Esophagus (tissue), 2 donors: ENCODE results near the gene MYO7B. TPM values are rescaled to one million over a fixed set of nuclear protein-coding genes. Genes with fewer than 3 reads are reported as not detected.
"Not testable (repeated sequence)": the region's sequence is repeated elsewhere in the genome, so short reads cannot be mapped to it uniquely, and the experiment has no call there.

ENCODE experiments used
- H3K27ac ChIP-seq, 2 donors: one replicate each; pipeline ENCODE4 v1.5.1; 2013; ENCODE audit warnings: low read depth in 2 of 2, mild to moderate bottlenecking in 2 of 2, inconsistent platforms in 1 of 2, low read length in 1 of 2, moderate library complexity in 1 of 2
- H3K27me3 ChIP-seq, 2 donors: one replicate each; pipeline ENCODE4 v1.6.1; 2013; ENCODE audit warnings: low read length in 2 of 2, control low read depth in 1 of 2, mild to moderate bottlenecking in 1 of 2; ENCODE audit not compliant: insufficient read depth in 2 of 2, control insufficient read depth in 1 of 2
- H3K36me3 ChIP-seq, 2 donors: one replicate each; pipeline ENCODE4 v1.6.1; 2013; ENCODE audit warnings: low read length in 1 of 2; ENCODE audit not compliant: control insufficient read depth in 2 of 2, insufficient read depth in 2 of 2
- H3K4me1 ChIP-seq, 2 donors: one replicate each; pipeline ENCODE4 v1.6.1; 2013; ENCODE audit warnings: low read length in 1 of 2; ENCODE audit not compliant: control insufficient read depth in 2 of 2, insufficient read depth in 2 of 2
- H3K4me3 ChIP-seq, 2 donors: one replicate each; pipeline ENCODE4 v1.5.1; 2013; ENCODE audit warnings: low read length in 2 of 2, mild to moderate bottlenecking in 2 of 2, low read depth in 1 of 2, moderate library complexity in 1 of 2
- H3K9me3 ChIP-seq, 2 donors: one replicate each; pipeline ENCODE4 v1.6.1; 2013; ENCODE audit warnings: mild to moderate bottlenecking in 2 of 2, low read depth in 1 of 2, low read length in 1 of 2, moderate library complexity in 1 of 2; ENCODE audit not compliant: control insufficient read depth in 2 of 2, insufficient read depth in 1 of 2
- WGBS, 2 donors: extraction: QIAGEN DNeasy Blood & Tissue Kit; methylation state at CpG; one replicate each; pipeline ENCODE4 v1.1.7; 2013; 5-methylcytosine and 5-hydroxymethylcytosine counted together
- polyA plus RNA-seq, 2 donors: library from polyadenylated mRNA; stranded (reverse); fragments of 200-250 nt; gene quantifications; one replicate each; pipeline ENCODE4 v1.2.3, GENCODE V29; 2013
- donor health status: healthy with polysubstance abuse.
- donor health status: Bipolar disorder and iron deficiency.

The MYO7B gene
- polyA plus RNA-seq, 2 donors, result 0.09 to 0.20 TPM

GRCh38 chr2:127569666-127570065, 34.2 kb downstream of the MYO7B start:
- H3K9me3 ChIP-seq, result no peaks in the 10 kb centered on the region
- no peaks in the 10 kb centered on the region for H3K36me3 ChIP-seq
- H3K4me3 ChIP-seq, result no peak overlapping the region
- H3K27ac ChIP-seq, result no peak overlapping the region
- no peaks in the 10 kb centered on the region for H3K4me1 ChIP-seq
- H3K27me3 ChIP-seq, result no peaks in the 10 kb centered on the region
- WGBS, 2 donors, result 80 to 82% methylated on average over 6 of the region's 6 CpGs

GRCh38 chr2:127570282-127571250, 35.1 kb downstream of the MYO7B start:
- no peaks in the 10 kb centered on the region for H3K4me1 ChIP-seq
- WGBS, 2 donors, result 59 to 72% methylated on average over 16 to 18 of the region's 18 CpGs
- H3K27ac ChIP-seq, result no peak overlapping the region
- no peaks in the 10 kb centered on the region for H3K36me3 ChIP-seq
- no peaks in the 10 kb centered on the region for H3K27me3 ChIP-seq
- H3K9me3 ChIP-seq, result no peaks in the 10 kb centered on the region
- no peak overlapping the region for H3K4me3 ChIP-seq

DNA sequence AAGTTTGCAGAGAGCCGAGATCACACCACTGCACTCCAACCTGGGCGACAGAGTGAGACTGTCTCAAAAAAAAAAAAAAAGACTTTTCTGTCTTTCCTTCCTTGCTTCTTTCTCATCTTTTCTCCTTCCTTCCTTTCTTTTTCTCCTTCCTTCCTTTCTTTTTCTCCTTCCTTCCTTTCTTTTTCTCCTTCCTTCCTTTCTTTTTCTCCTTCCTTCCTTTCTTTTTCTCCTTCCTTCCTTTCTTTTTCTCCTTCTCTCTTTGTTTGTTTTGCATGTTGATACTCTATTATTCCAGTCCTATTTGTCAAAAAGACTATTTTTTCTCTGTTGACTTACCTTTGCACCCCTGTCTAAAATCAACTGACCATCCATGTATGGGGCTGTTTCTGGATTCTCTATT, 36.9 kb downstream of the MYO7B start:
- H3K36me3 ChIP-seq, H3K27ac ChIP-seq: not testable (repeated sequence)
- WGBS, 2 donors, result 94% methylated on average over 2 of the region's 2 CpGs

DNA sequence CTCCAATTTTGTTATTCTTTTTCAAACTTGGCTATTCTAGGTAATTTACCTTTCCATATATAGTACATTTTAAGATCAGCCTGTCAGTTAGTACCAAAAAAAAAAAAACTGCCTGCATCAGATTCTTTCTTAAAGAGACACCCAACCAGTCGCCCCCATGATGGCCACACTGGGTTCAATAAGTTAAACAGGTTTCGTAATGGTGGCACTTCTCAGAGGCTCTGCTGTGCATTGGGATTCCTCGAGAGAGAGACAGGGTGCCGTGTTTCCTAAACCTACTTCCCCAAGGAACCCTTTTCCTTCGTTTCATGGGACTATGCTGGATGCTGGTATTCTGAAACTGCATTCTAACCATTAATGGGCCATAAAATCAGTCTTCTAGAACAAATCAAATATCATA, 37.4 kb downstream of the MYO7B start:
- 87 to 90% methylated on average over 5 of the region's 5 CpGs for whole genome bisulfite sequencing, 2 donors
- no peak overlapping the region for H3K27ac ChIP-seq
- no peaks in the 10 kb centered on the region for H3K9me3 ChIP-seq
- H3K27me3 ChIP-seq, result no peaks in the 10 kb centered on the region
- peaks cover 3 to 4% of the 10 kb centered on the region in 2 donors for H3K4me1 ChIP-seq
- H3K36me3 ChIP-seq, result no peaks in the 10 kb centered on the region
- no peak overlapping the region for H3K4me3 ChIP-seq

More for the DNA sequence above, 36.9 kb downstream of the MYO7B start:
- H3K4me3 ChIP-seq, H3K27me3 ChIP-seq, H3K4me1 ChIP-seq, H3K9me3 ChIP-seq: not testable (repeated sequence)

GRCh38 chr2:127573298-127573697, 37.8 kb downstream of the MYO7B start:
- WGBS, 2 donors, result 92 to 96% methylated on average over 6 of the region's 6 CpGs
- H3K36me3 ChIP-seq, result no peaks in the 10 kb centered on the region
- H3K4me1 ChIP-seq, result peaks cover 3 to 4% of the 10 kb centered on the region in 2 donors
- no peak overlapping the region for H3K27ac ChIP-seq
- H3K4me3 ChIP-seq, result no peak overlapping the region
- no peaks in the 10 kb centered on the region for H3K27me3 ChIP-seq
- no peaks in the 10 kb centered on the region for H3K9me3 ChIP-seq

GRCh38 chr2:127573771-127574170, 38.3 kb downstream of the MYO7B start:
- Histone ChIP-seq H3K27me3 (no peaks in the 10 kb centered on the region), H3K4me3 (no peak overlapping the region), H3K36me3 (no peaks in the 10 kb centered on the region), H3K27ac (no peak overlapping the region), H3K4me1 (peaks cover 3 to 4% of the 10 kb centered on the region in 2 donors), H3K9me3 (no peaks in the 10 kb centered on the region)
- WGBS, 2 donors, result 93 to 94% methylated on average over 17 of the region's 17 CpGs

DNA sequence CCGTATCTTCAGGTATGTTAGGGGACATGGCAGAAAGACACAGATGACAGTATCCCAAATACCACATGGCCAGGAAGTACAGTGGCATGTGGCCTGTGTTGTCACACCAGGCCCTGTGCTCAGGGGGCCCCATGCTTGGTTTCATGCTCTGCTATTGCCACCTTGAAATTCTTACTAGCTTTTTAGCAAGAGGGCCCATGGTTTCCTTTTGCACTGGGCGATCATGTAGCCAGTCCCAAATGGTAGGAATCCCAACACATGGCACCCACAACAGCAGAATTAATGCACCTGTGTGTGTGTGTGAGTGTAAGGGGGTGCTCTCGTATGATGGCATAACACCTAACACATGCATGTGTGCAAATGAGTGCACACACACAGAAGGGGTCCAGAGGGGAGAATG, 39.2 kb downstream of the MYO7B start:
- Histone ChIP-seq H3K4me1 (peaks cover 3 to 4% of the 10 kb centered on the region in 2 donors), H3K36me3 (no peaks in the 10 kb centered on the region), H3K27ac (no peak overlapping the region), H3K9me3 (no peaks in the 10 kb centered on the region), H3K27me3 (no peaks in the 10 kb centered on the region), H3K4me3 (no peak overlapping the region)
- 90 to 98% methylated on average over 3 of the region's 3 CpGs for WGBS, 2 donors

DNA sequence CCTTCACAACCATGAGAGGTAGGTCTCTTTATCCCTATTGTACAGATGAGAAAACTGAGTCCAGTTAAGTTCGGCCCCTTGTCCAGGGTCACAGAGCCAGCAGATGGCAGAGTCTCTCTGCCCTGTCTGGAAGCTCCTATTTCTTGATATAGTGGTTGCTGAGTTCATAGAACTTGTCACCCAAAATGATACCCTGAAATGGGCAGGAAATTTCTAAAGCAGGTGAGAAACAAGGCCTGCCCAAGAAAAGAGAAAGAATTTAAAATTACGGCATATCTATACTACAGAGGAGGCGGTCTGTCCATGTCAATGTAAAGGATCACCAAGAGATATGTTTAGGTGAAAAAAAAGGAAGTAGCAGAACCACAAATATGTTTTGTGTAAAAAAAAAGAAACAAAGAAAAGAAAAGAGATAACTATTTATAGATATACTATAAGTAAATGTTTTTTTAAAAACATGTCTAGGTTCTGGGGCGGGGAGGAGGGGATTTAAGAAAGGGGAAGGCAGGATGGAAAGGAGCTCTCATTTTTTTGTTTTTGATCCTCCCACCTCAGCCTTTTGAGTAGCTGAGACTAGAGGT, 39.8 kb downstream of the MYO7B start:
- H3K27ac ChIP-seq, result no peak overlapping the region
- H3K4me3 ChIP-seq, result no peak overlapping the region
- H3K27me3 ChIP-seq, result no peaks in the 10 kb centered on the region
- no peaks in the 10 kb centered on the region for H3K36me3 ChIP-seq
- H3K9me3 ChIP-seq, result no peaks in the 10 kb centered on the region
- peaks cover 3 to 4% of the 10 kb centered on the region in 2 donors for H3K4me1 ChIP-seq
- 89% methylated on average over 4 of the region's 4 CpGs for WGBS, 2 donors

- no peak overlapping the region for H3K4me3 ChIP-seq
- peaks cover 3 to 4% of the 10 kb centered on the region in 2 donors for H3K4me1 ChIP-seq
- H3K36me3 ChIP-seq, result no peaks in the 10 kb centered on the region
- no peaks in the 10 kb centered on the region for H3K9me3 ChIP-seq
- no peaks in the 10 kb centered on the region for H3K27me3 ChIP-seq
- 43 to 58% methylated on average over 11 of the region's 11 CpGs for WGBS, 2 donors
- no peak overlapping the region for H3K27ac ChIP-seq
Observed at GRCh38 chr2:127575941-127576432, 40.5 kb downstream of the MYO7B start.
